SK-N-MC (cell line): ENCODE data around the gene PNKP.

ENCODE experiments used
- EZH2 ChIP-seq: fragments of 200-600 bp; sonication (generic); IDR thresholded peaks from one replicate; pipeline ENCODE4 v1.6.1; 2017; ENCODE audit warnings: antibody characterized with exemption
- POLR2AphosphoS5 ChIP-seq: IDR thresholded peaks from 2 replicates; pipeline ENCODE4 v1.6.1; 2012; ENCODE audit warnings: mild to moderate bottlenecking, low read depth, low read length, borderline replicate concordance

- no peak for TF ChIP-seq POLR2AphosphoS5
- no peak for TF ChIP-seq EZH2
Observed at GRCh38 chr19:49820125-49820524, 47.3 kb downstream of the PNKP start.
